HG03342 (cell line): Measurements from ENCODE around the gene KPNA4.

Experiments used
- ATAC-seq: cut with Tn5 transposase; IDR thresholded peaks from one replicate; pipeline ENCODE4 v1.9.1; 2021; ENCODE audit warnings: mild to moderate bottlenecking, moderate library complexity; ENCODE audit not compliant: unreplicated experiment

KPNA4 gene

GRCh38 chr3:160498202-160498601 lies 67.2 kb downstream of the KPNA4 start:
- ATAC-seq: no peak

- ATAC-seq: no peak
Measured at GRCh38 chr3:160490166-160490565, 75.2 kb downstream of the KPNA4 start.

- no peak for ATAC-seq
Measured at GRCh38 chr3:160486459-160486869, 78.9 kb downstream of the KPNA4 start.

GRCh38 chr3:160482796-160483195 lies 82.6 kb downstream of the KPNA4 start:
- ATAC-seq: no peak

GRCh38 chr3:160481856-160482255 lies 83.5 kb downstream of the KPNA4 start:
- ATAC-seq: no peak

GRCh38 chr3:160480931-160481330 lies 84.4 kb downstream of the KPNA4 start:
- no peak for ATAC-seq

- ATAC-seq: no peak
Measured at GRCh38 chr3:160479376-160479775, 86.0 kb downstream of the KPNA4 start.

GRCh38 chr3:160478338-160478737 lies 87.0 kb downstream of the KPNA4 start:
- no peak for ATAC-seq

GRCh38 chr3:160477750-160478149 lies 87.6 kb downstream of the KPNA4 start:
- no peak for ATAC-seq

GRCh38 chr3:160475884-160476283 lies 89.5 kb downstream of the KPNA4 start:
- no peak for ATAC-seq

GRCh38 chr3:160475153-160475552 lies 90.2 kb downstream of the KPNA4 start:
- ATAC-seq: no peak

- ATAC-seq: no peak
Measured at GRCh38 chr3:160474416-160474838, 90.9 kb downstream of the KPNA4 start.

GRCh38 chr3:160473978-160474377 lies 91.4 kb downstream of the KPNA4 start:
- ATAC-seq: no peak

- no peak for ATAC-seq
Measured at GRCh38 chr3:160473221-160473620, 92.2 kb downstream of the KPNA4 start.

- peak; percentile 65 for ATAC-seq
Measured at GRCh38 chr3:160472344-160472743, 93.0 kb downstream of the KPNA4 start.

GRCh38 chr3:160471892-160472291 lies 93.5 kb downstream of the KPNA4 start:
- no peak for ATAC-seq

GRCh38 chr3:160470181-160470580 lies 95.2 kb downstream of the KPNA4 start:
- ATAC-seq: no peak

GRCh38 chr3:160464971-160465370 lies 100.4 kb downstream of the KPNA4 start:
- ATAC-seq: no peak

GRCh38 chr3:160464321-160464720 lies 101.0 kb downstream of the KPNA4 start:
- no peak for ATAC-seq

GRCh38 chr3:160460033-160460432 lies 105.3 kb downstream of the KPNA4 start:
- ATAC-seq: no peak

GRCh38 chr3:160459450-160459970 lies 105.9 kb downstream of the KPNA4 start:
- no peak for ATAC-seq

GRCh38 chr3:160458151-160458550 lies 107.2 kb downstream of the KPNA4 start:
- no peak for ATAC-seq

- no peak for ATAC-seq
Measured at GRCh38 chr3:160455846-160456245, 109.5 kb downstream of the KPNA4 start.
